K562 (cell line): ENCODE results near the gene CARMIL1. TPM values are rescaled to one million over a fixed set of nuclear protein-coding genes. Genes with fewer than 3 reads are reported as not detected.

Experiments
- ATAC-seq: fragments of 200-7000 bp; cut with Tn5 transposase; 3 replicates; pipeline ENCODE4 v1.9.1; 2020; ENCODE audit warnings: moderate library complexity
- BruUV-seq: library from RNA; stranded (reverse); fragments of 400-500 nt; replicated peaks from 2 replicates; lab custom pipeline; 2021; lab: Mats Ljungman, UMichigan
- CTCF ChIA-PET: fragments of 300-600 bp; formaldehyde crosslinking; extraction: SDS; loops from one replicate; lab custom pipeline; 2021; ENCODE audit warnings: low intra/inter-chr PET ratio; lab: Yijun Ruan, JAX
- POLR2A ChIA-PET: fragments of 300-600, 350-650 bp; sonication (Branson Sonifier 250); formaldehyde crosslinking; extraction: SDS; loops from one replicate; lab custom pipeline; 2021; ENCODE audit warnings: antibody characterized with exemption, inconsistent platforms; lab: Yijun Ruan, JAX
- DNase-seq, 4 experiments: peaks; one replicate each; pipeline versions ENCODE4 v3.0.0 to v3.0.0-alpha.2; 2011 to 2018; ENCODE audit warnings: low spot score in 3 of 4, mixed read lengths in 3 of 4; ENCODE audit errors: extremely low read depth in 1 of 4
- FAIRE-seq: peaks from 2 replicates; lab custom pipeline; 2011; peaks lifted over from hg19 to GRCh38; lab: Jason Lieb, UNC
- H2AFZ ChIP-seq: 2 replicates; pipeline ENCODE4 v1.6.0; 2011; ENCODE audit warnings: low read depth, low read length, control low read depth, inconsistent platforms
- H3K27ac ChIP-seq: fragments of 200-600 bp; 3 replicates; pipeline ENCODE4 v1.8.0; 2011; ENCODE audit warnings: low read depth, mild to moderate bottlenecking, control low read depth, inconsistent platforms, low read length, moderate library complexity, mixed read lengths; ENCODE audit errors: extremely low read depth
- H3K27me3 ChIP-seq, 2 experiments: fragments of 300-600 bp in 1 of 2; 2 replicates in 1 of 2; 3 replicates in 1 of 2; pipeline versions ENCODE4 v1.6.0 to v1.8.0; 2011; ENCODE audit warnings: inconsistent platforms in 2 of 2, low read length in 2 of 2, mild to moderate bottlenecking in 1 of 2, mixed read lengths in 1 of 2, moderate library complexity in 1 of 2; ENCODE audit not compliant: control insufficient read depth in 2 of 2, insufficient read depth in 2 of 2
- H3K36me3 ChIP-seq: fragments of 300-600 bp; 3 replicates; pipeline ENCODE4 v1.8.0; 2011; ENCODE audit warnings: mild to moderate bottlenecking, low read length, inconsistent platforms; ENCODE audit not compliant: control insufficient read depth, insufficient read depth
- H3K4me1 ChIP-seq, 2 experiments: fragments of 200-600 bp in 1 of 2; replicated peaks in 1 of 2; 2 replicates in 1 of 2; 3 replicates in 1 of 2; pipeline versions ENCODE4 v1.5.1 to v1.8.0; 2011; ENCODE audit warnings: inconsistent platforms in 2 of 2, low read length in 2 of 2, mild to moderate bottlenecking in 1 of 2, mixed read lengths in 1 of 2, moderate library complexity in 1 of 2; ENCODE audit not compliant: control insufficient read depth in 2 of 2, insufficient read depth in 2 of 2
- H3K4me2 ChIP-seq: 2 replicates; pipeline ENCODE4 v1.6.1; 2011; ENCODE audit warnings: low read length, control low read depth, inconsistent platforms, mixed read lengths; ENCODE audit not compliant: insufficient read depth
- H3K4me3 ChIP-seq: fragments of 200-600 bp; sonication (generic), shearing (Covaris generic); 2 replicates; pipeline ENCODE4 v1.5.1; 2016; ENCODE audit warnings: control low read depth, inconsistent platforms
- H3K79me2 ChIP-seq: fragments of 200-600 bp; 3 replicates; pipeline ENCODE4 v1.8.0; 2011; ENCODE audit warnings: low read length, inconsistent platforms; ENCODE audit not compliant: control insufficient read depth, insufficient read depth
- H3K9ac ChIP-seq, 2 experiments: 2 replicates each; pipeline versions ENCODE4 v1.6.0 to v1.6.1; 2011; ENCODE audit warnings: low read depth in 2 of 2, low read length in 2 of 2, control low read depth in 1 of 2, inconsistent platforms in 1 of 2, mild to moderate bottlenecking in 1 of 2, mixed read lengths in 1 of 2; ENCODE audit not compliant: insufficient read depth in 1 of 2
- H3K9me1 ChIP-seq: one replicate; pipeline ENCODE4 v1.6.0; 2011; ENCODE audit warnings: inconsistent platforms, mild to moderate bottlenecking, low read length, moderate library complexity; ENCODE audit not compliant: control insufficient read depth, insufficient read depth
- H3K9me3 ChIP-seq: replicated peaks from 2 replicates; pipeline ENCODE4 v1.5.1; 2011; ENCODE audit warnings: low read depth, low read length, inconsistent platforms; ENCODE audit not compliant: control insufficient read depth, insufficient read depth
- H4K20me1 ChIP-seq: replicated peaks from 2 replicates; pipeline ENCODE4 v1.6.1; 2011; ENCODE audit warnings: low read length, inconsistent platforms, mixed read lengths; ENCODE audit not compliant: control insufficient read depth, insufficient read depth
- BRF1 ChIP-seq: IDR thresholded peaks from 3 replicates; pipeline ENCODE4 v1.6.1; 2011; ENCODE audit warnings: borderline replicate concordance, mild to moderate bottlenecking; ENCODE audit not compliant: insufficient read length; ENCODE audit errors: extremely low read depth
- E2F3 ChIP-seq: fragments of 250-450 bp; sonication (Bioruptor Pico); IDR thresholded peaks from 2 replicates; pipeline ENCODE4 v1.4.0; 2020; ENCODE audit warnings: mild to moderate bottlenecking
- ETS1 ChIP-seq: conservative IDR thresholded peaks from 2 replicates; pipeline ENCODE4 v1.6.1; 2011; ENCODE audit warnings: low read depth, mild to moderate bottlenecking, low read length; ENCODE audit not compliant: control insufficient read depth
- FOXK1 ChIP-seq: sonication (generic); formaldehyde crosslinking; IDR thresholded peaks from 2 replicates; pipeline ENCODE4 v1.8.0; 2022; ENCODE audit warnings: missing genetic modification reagents, mild to moderate bottlenecking, borderline replicate concordance
- GTF2B ChIP-seq: IDR thresholded peaks from 2 replicates; pipeline ENCODE4 v1.6.1; 2011; ENCODE audit not compliant: insufficient read length; ENCODE audit errors: extremely low read depth
- HMBOX1 ChIP-seq: sonication (generic); IDR thresholded peaks from 2 replicates; pipeline ENCODE4 v1.6.1; 2016
- MCM2 ChIP-seq: fragments of 450-650 bp; IDR thresholded peaks from 2 replicates; pipeline ENCODE4 v1.6.1; 2017; ENCODE audit warnings: low read depth, mild to moderate bottlenecking
- PHB ChIP-seq: fragments of 250-450 bp; sonication (Bioruptor Pico); IDR thresholded peaks from 2 replicates; pipeline ENCODE4 v1.5.0; 2021
- TFAM ChIP-seq: fragments of 250-450 bp; sonication (Bioruptor Pico); conservative IDR thresholded peaks from 2 replicates; pipeline ENCODE4 v1.5.0; 2021; ENCODE audit warnings: mild to moderate bottlenecking, moderate library complexity
- ZMIZ1 ChIP-seq, 2 experiments: fragments of 150-350 bp in 1 of 2; IDR thresholded peaks; 2 replicates each; pipeline ENCODE4 v1.6.1; 2012 to 2016; ENCODE audit warnings: low read depth in 2 of 2, low read length in 2 of 2, mild to moderate bottlenecking in 1 of 2, moderate library complexity in 1 of 2
- ZNF175 ChIP-seq: fragments of 200-800 bp; sonication (Bioruptor generic); IDR thresholded peaks from 2 replicates; pipeline ENCODE4 v1.6.1; 2016; ENCODE audit warnings: low read depth, mild to moderate bottlenecking, missing genetic modification characterization, missing compliant biosample characterization
- ZNF586 ChIP-seq: fragments of 450-650 bp; formaldehyde crosslinking; conservative IDR thresholded peaks from 2 replicates; pipeline ENCODE4 v1.4.0; 2020; ENCODE audit warnings: mild to moderate bottlenecking, moderate library complexity
- WGBS: fragments of 100-300 bp; shearing (Covaris generic); methylation state at CpG from one replicate; pipeline ENCODE4 v1.1.6; 2016; ENCODE audit warnings: low coverage, mixed read lengths; ENCODE audit not compliant: insufficient coverage; ENCODE audit errors: missing lambda C conversion rate; 5-methylcytosine and 5-hydroxymethylcytosine counted together
- in situ Hi-C: fragments of 300-500 bp; cut with MboI; formaldehyde crosslinking; loops from 4 replicates; pipeline ENCODE4 v1.15.0; 2018; ENCODE audit warnings: inconsistent platforms, mixed read lengths
- intact Hi-C: fragments of 100-400 bp; cut with micrococcal nuclease; formaldehyde crosslinking; loops from 2 replicates; pipeline ENCODE4 v1.14.2; 2022
- polyA plus RNA-seq, 8 experiments: library from polyadenylated mRNA; depleted of rRNA in 4 of 8; stranded (reverse) in 5 of 8; unstranded in 3 of 8; fragments of >200 nt; fragmentation: Nextera tagmentation in 2 of 8; fragmentation: Illumina TruSeq in 1 of 8; extraction: Ambion mirVana in 2 of 8; extraction: Trizol in 1 of 8; gene quantifications; 2 replicates each; pipeline versions ENCODE4 v1.2.1 to v1.2.3, GENCODE V29; 2011 to 2014; ENCODE audit warnings: inconsistent platforms in 1 of 8, missing spikeins in 1 of 8
- total RNA-seq, 7 experiments: library from RNA; depleted of rRNA in 6 of 7; stranded (reverse); fragments of >200 nt in 6 of 7; fragmentation: Illumina TruSeq in 2 of 7; extraction: Trizol in 2 of 7; gene quantifications; 2 replicates each; pipeline versions ENCODE4 v1.2.1 to v1.2.3, GENCODE V29; 2011 to 2021; ENCODE audit warnings: low replicate concordance in 1 of 7

Gene CARMIL1
- total and polyA plus RNA-seq, 9 of the 15 experiments (the other 6 are each of a cell fraction or from before 2014, with no cell fraction given), result 0.04 to 0.32 (median 0.10) TPM; not detected in 1

- TF ChIP-seq TFAM (CRISPR knock-in tag) (no peak), GTF2B (no peak)
Measured at GRCh38 chr6:25463441-25463840, 184.3 kb downstream of the CARMIL1 start (continued).

GRCh38 chr6:25464225-25464624, 185.1 kb downstream of the CARMIL1 start:
- H3K4me2 ChIP-seq, result no peak overlapping the region
- H4K20me1 ChIP-seq, result no peaks in the 10 kb centered on the region
- CTCF ChIA-PET, result no interaction called here
- H3K36me3 ChIP-seq, result no peaks in the 10 kb centered on the region
- ATAC-seq (no peak), FAIRE-seq (no peak), DNase-seq (no peak)
- no peaks in the 10 kb centered on the region for H3K4me1 ChIP-seq
- H3K4me3 ChIP-seq, result no peak overlapping the region
- no peak overlapping the region for H3K9ac ChIP-seq
- in situ Hi-C loops, result no loop called here
- intact Hi-C loops, result no loop called here
- H3K79me2 ChIP-seq, result no peaks in the 10 kb centered on the region
- H2AFZ ChIP-seq, result no peak overlapping the region
- H3K9me1 ChIP-seq, result no peaks in the 10 kb centered on the region
- 0% methylated on average over 1 of the region's 1 CpG for WGBS
- H3K9me3 ChIP-seq, result no peaks in the 10 kb centered on the region
- BruUV-seq, result no TSS peak
- POLR2A ChIA-PET, result no interaction called here
- H3K27me3 ChIP-seq, result no peaks in the 10 kb centered on the region; a peak in 1 of 5 replicates
- no peak overlapping the region for H3K27ac ChIP-seq
- TF ChIP-seq HMBOX1 (no peak), MCM2 (no peak), BRF1 (no peak), PHB (CRISPR knock-in tag) (no peak), FOXK1 (CRISPR knock-in tag) (no peak), ZMIZ1 (IDR thresholded peaks at IDR 0.05; ENCODE audit: low read depth in 2 of 2, low read length in 2 of 2) (no peak), ETS1 (no peak), ZNF175 (CRISPR knock-in tag) (no peak), E2F3 (no peak), ZNF586 (no peak)
